Skeletal muscle cell (primary cell): ENCODE results near the gene MUC16.
"Not testable (repeated sequence)": the region's sequence is repeated elsewhere in the genome, so short reads cannot be mapped to it uniquely, and the experiment has no call there.

Experiments used
- DNase-seq: peaks from one replicate; pipeline ENCODE4 v3.0.0-alpha.2; 2010; ENCODE audit warnings: low read depth
- H3K4me3 ChIP-seq: 2 replicates; pipeline ENCODE4 v1.5.1; 2011; ENCODE audit warnings: low read depth, mild to moderate bottlenecking, control low read depth, low read length, moderate library complexity

The MUC16 gene

GRCh38 chr19:9009935-9010651 lies at the start of gene MUC16:
Gene MUC16, minus strand, starts transcription at chr19:9010409.
- no peak for DNase-seq
- no peak within 1 kb of the TSS for H3K4me3 ChIP-seq

DNA sequence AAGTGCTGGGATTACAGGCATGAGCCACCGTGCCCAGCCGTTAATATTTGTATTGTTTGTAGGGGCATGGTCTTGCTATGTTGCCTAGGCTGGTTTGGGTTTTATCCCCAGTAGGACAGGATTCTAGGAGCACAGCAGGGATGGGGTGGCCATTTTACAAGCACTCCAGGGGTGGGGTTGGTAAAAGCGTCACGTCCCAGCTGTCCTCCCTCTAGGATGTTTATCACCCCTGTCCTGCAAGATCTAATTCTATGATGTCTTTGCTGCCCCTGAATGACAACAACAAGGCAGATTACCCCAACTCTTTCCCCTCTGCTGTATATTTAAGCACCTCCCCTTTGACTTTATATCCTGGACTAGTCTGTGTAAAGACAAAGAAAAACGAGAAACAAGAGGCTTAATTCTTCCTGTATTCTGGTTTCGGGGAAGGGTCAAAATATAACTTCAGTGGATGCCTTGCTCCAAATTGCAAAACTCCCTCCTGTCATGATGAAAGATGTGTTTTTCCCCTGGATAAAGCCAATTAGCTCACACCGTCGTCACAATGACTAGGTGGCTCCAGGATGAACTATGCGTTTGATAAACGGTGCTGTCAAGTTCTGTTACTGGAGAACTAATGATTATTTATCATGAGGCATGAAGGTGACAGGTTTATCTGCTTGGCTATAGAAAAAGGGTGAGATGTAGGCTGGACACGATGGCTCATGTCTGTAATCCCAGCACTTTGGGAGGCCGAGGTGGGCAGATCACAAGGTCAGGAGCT lies 48.9 kb upstream of the MUC16 start:
- no peak for DNase-seq
- no peak overlapping the region for H3K4me3 ChIP-seq

DNA sequence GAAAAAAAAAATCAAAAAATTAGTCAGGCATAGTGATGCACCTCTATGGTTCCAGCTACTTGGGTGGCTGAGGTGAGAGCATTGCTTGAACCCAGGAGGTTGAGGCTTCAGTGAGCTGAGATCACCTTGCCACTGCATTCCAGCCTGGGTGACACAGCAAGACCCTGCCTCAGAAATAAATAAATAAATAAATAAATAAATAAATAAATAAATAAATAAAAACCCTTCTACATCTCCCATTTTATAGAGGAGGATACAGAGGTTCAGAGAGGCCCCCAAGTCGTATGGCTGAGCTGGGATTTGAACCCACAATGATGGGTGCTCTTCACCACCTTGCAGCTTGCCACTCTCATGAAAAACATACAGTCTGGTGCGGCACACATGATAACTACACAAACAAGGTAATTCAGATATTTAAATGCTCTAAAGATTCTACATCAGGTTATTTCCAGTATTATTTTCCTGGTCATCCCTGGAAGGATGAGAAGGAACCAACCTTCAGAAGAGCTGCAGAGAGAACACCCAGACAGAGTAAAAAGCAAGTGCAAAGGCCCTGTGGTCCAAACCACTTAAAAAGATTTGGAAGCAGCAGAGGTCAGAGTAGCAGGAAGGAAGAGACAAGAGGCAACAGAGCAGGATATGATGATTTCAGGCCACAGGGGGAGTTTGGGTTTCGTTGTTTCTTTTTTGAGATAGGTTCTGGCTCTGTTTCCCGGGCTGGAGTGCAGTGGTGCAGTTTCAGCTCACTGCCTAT lies 47.5 kb upstream of the MUC16 start:
- H3K4me3 ChIP-seq, result no peak overlapping the region
- DNase-seq, result no peak

DNA sequence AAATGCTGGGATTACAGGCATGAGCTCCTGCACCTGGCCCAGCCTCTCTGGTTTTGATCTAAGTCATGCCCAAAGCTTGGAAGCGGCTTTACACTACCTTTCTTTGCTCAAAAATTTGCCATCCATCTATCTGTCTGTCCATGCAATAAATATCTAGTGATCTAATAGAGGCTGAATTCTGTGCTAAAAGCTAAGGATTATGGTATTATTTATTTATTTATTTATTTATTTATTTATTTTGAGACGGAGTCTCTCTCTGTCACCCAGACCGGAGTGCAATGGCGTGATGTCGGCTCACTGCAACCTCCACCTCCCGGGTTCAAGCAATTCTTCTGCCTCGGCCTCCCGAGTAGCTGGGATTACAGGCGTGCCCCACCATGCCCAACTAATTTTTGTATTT lies 45.9 kb upstream of the MUC16 start:
- H3K4me3 ChIP-seq, DNase-seq: not testable (repeated sequence)

GRCh38 chr19:9054765-9055164 lies 44.6 kb upstream of the MUC16 start:
- DNase-seq, result no peak
- H3K4me3 ChIP-seq, result no peak overlapping the region

DNA sequence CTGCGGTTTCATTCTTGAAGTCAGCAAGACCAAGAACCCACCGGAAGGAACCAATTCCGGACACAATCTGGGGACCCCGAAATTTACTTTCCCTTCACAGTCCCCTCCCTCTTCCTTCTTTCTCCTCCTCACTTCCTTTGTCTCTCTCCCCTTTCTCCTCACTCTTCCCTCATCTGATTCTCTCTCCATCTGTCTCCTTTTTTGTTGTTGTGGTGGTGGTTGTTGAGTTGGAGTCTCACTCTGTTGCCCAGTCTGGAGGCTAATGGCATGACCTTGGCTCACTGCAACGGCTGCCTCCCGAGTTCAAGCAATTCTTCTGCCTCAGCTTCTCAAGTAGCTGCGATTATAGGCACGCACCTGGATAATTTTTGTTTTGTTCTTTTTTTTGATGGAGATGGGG lies 44.0 kb upstream of the MUC16 start:
- DNase-seq, result no peak
- no peak overlapping the region for H3K4me3 ChIP-seq

GRCh38 chr19:9053674-9054073 lies 43.5 kb upstream of the MUC16 start:
- H3K4me3 ChIP-seq, DNase-seq: not testable (repeated sequence)

DNA sequence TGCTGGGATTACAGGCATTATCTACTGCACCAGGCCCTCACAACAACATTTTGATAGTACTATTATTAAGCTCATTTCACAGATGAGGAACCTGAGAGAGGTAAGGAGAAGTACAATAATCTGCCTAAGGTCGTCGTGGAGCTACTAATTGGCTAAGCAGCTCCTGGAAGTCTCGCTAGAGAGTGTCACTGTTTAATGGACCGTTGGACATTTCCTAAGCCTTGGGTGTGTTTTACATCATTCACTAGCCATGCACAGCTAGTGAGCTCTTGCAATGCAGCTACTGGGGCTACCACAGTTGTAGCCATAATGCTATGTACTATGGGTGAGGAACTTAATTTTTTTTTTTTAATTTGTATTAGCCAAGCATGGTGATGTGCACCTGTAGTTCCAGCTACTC lies 42.7 kb upstream of the MUC16 start:
- H3K4me3 ChIP-seq, result no peak overlapping the region
- no peak for DNase-seq

DNA sequence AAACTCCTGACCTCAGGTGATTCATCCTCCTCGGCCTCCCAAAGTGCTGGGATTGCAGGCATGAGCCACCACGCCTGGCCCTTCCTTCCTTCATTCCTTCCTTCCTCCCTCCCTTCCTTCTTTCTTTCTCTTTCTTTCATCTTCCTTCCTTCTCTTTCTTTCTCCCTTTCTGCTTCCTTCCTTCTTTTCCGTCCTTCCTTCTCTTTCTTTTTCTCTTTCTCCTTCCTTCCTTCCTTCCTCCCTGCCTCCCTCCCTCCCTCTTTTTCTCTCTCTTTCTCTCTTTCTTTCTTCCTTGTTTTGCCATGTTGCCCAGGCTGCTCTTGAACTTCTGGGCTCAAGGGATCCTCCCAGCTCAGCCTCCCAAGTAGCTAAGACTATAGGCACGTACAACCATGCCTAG lies 36.5 kb upstream of the MUC16 start:
- DNase-seq, result no peak

GRCh38 chr19:9044449-9044848 lies 34.2 kb upstream of the MUC16 start:
- no peak overlapping the region for H3K4me3 ChIP-seq
- no peak for DNase-seq

More for the DNA sequence above, 36.5 kb upstream of the MUC16 start:
- no peak overlapping the region for H3K4me3 ChIP-seq

DNA sequence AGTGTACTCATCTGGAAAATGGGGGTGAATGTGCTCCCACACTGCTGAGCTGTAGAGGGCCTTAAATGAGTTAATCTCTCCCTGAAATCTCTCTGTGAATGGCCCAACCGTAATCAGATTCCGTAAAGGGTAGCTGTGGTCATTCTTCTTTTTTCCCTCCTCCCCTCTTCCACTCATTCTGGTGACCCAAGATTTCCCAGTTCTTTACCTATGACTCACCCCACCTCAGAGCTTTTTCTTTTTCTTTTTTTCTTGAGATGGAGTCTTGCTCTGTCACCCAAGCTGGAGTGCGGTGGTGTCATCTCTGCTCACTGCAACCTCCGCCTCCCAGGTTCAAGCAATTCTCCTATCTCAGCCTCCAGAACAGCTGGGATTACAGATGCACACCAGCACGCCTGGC lies 33.3 kb upstream of the MUC16 start:
- no peak for DNase-seq
- H3K4me3 ChIP-seq, result no peak overlapping the region

GRCh38 chr19:9041023-9041422 lies 30.8 kb upstream of the MUC16 start:
- no peak overlapping the region for H3K4me3 ChIP-seq
- no peak for DNase-seq

GRCh38 chr19:9040131-9040530 lies 29.9 kb upstream of the MUC16 start:
- H3K4me3 ChIP-seq, result no peak overlapping the region
- DNase-seq, result no peak

- DNase-seq, result no peak
Measured at GRCh38 chr19:9039728-9040127, 29.5 kb upstream of the MUC16 start.

DNA sequence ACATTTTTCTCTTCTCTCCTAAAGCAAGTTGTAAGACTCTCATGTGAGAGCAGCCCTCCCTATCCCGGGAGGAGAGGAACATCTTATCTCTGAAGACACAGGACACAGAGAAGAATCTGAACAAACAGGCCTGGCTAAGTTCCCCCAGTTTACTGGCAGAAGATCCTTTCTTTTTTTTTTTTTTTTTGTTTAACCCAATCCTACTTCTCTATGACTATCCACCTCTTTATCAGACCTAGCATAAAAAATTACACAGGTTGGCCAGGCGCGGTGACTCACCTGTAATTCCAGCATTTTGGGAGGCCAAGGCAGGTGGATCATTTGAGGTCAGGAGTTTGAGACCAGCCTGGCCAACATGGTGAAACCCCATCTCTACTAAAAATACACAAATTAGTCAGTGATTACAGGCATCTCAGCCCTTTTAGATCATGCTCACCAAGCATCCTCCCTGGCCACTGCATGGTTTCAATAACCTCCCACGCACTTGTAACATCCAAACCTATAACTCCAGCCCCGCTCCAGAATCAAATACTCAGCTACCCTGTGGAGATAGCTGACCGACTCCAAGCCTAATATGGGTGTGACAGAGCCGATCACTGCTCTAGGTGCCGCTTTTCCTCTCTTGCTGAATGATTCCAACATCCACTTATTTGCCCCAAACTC lies 27.3 kb upstream of the MUC16 start:
- DNase-seq, result no peak
- H3K4me3 ChIP-seq, result no peak overlapping the region

More at GRCh38 chr19:9039728-9040127, 29.5 kb upstream of the MUC16 start:
- no peak overlapping the region for H3K4me3 ChIP-seq

GRCh38 chr19:9032136-9032631 lies 22.0 kb upstream of the MUC16 start:
- DNase-seq, result no peak
- no peak overlapping the region for H3K4me3 ChIP-seq

GRCh38 chr19:9018163-9018875 lies 8.1 kb upstream of the MUC16 start:
- no peak overlapping the region for H3K4me3 ChIP-seq
- DNase-seq, result no peak

DNA sequence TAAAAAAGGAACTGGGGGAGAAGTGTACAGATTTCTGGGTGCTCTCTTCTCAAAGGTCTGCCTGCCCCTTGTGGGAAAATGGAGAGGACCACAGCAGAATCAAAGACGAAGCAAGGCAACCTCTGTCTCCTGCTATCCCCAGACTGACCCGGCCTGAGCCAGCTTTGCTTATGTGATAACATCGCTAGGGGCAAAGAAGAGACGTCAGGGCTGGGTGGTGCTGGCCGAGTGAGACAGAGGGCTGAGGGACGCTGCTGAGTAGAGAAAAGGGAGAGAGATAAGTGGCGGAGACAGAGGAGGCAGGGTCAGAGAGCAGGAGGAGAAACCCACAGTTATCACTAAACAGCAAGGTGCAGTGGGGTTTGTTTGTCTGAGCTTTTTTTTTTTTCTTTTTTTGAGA lies 4.6 kb upstream of the MUC16 start:
- H3K4me3 ChIP-seq, result no peak overlapping the region
- no peak for DNase-seq

GRCh38 chr19:9013988-9014387 lies 3.8 kb upstream of the MUC16 start:
- H3K4me3 ChIP-seq, result no peak overlapping the region
- DNase-seq, result no peak
